Adrenal gland (tissue), 12 donors: Measurements from ENCODE around the gene SF3B4. TPM values are rescaled to one million over a fixed set of nuclear protein-coding genes. Genes with fewer than 3 reads are reported as not detected.

Experiments
- DNase-seq, 7 donors: peaks; one replicate each; pipeline ENCODE4 v3.0.0-alpha.2; 2019 to 2020
- H3K27ac ChIP-seq, 5 donors: fragments of 200-600 bp; sonication (generic) in 4 of 5; 1 replicate in 3 of 5; 2 replicates in 2 of 5; pipeline versions ENCODE4 v1.5.1 to v1.8.0; 2016 to 2020; ENCODE audit warnings: mild to moderate bottlenecking in 1 of 5
- H3K27me3 ChIP-seq: fragments of 200-600 bp; 2 replicates; pipeline ENCODE4 v1.8.0; 2021
- H3K36me3 ChIP-seq, 2 donors: fragments of 200-600 bp; replicated peaks in 1 of 2; 1 replicate in 1 of 2; 2 replicates in 1 of 2; pipeline versions ENCODE4 v1.5.1 to v1.8.0; 2018 to 2022
- H3K4me1 ChIP-seq, 2 donors: fragments of 200-600 bp; replicated peaks in 1 of 2; 1 replicate in 1 of 2; 2 replicates in 1 of 2; pipeline versions ENCODE4 v1.5.1 to v1.8.0; 2018 to 2021
- H3K4me3 ChIP-seq, 4 donors: fragments of 200-600 bp; sonication (generic) in 3 of 4; one replicate each; pipeline ENCODE4 v1.5.1; 2016 to 2018
- H3K9me3 ChIP-seq, 3 donors: fragments of 200-600 bp; sonication (generic) in 1 of 3; replicated peaks in 1 of 3; 1 replicate in 2 of 3; 2 replicates in 1 of 3; pipeline versions ENCODE4 v1.5.1 to v1.8.0; 2016 to 2021
- POLR2A ChIP-seq, 2 donors: fragments of 450-650 bp; IDR thresholded peaks; one replicate each; pipeline ENCODE4 v1.6.1; 2017; ENCODE audit warnings: antibody characterized with exemption in 2 of 2, mild to moderate bottlenecking in 2 of 2, moderate library complexity in 1 of 2
- WGBS, 4 donors: extraction: QIAGEN DNeasy Blood & Tissue Kit in 2 of 4; methylation state at CpG; one replicate each; pipeline versions ENCODE4 v1.1.5 to v1.1.7; 2013 to 2017; 5-methylcytosine and 5-hydroxymethylcytosine counted together
- intact Hi-C, 2 donors: fragments of 100-400 bp; cut with DNase I; formaldehyde crosslinking; loops; one replicate each; pipeline versions ENCODE4 v1.14.1 to v1.15.0; 2022 to 2023
- polyA plus RNA-seq, 3 donors: library from polyadenylated mRNA; stranded (reverse); fragments of 200-250 nt in 2 of 3; fragments of 350-450 nt in 1 of 3; fragmentation: Illumina TruSeq in 1 of 3; extraction: RNeasy Lipid Tissue Mini Kit (QIAGEN cat#74804) in 1 of 3; gene quantifications; one replicate each; pipeline ENCODE4 v1.2.3, GENCODE V29; 2013 to 2014
- total RNA-seq, 9 donors: library from RNA; depleted of rRNA in 4 of 9; stranded (reverse); fragments of >200 nt in 4 of 9; fragments of 120-200 nt in 1 of 9; fragmentation: NEBNext Ultra II Directional in 1 of 9; extraction: Animal tissue kit (Norgen Biotek cat#: 25700) in 1 of 9; gene quantifications; one replicate each; pipeline versions ENCODE4 v1.1.0 to v1.2.4, GENCODE V29; 2013 to 2023
- TF ChIP-seq, protein P1 (sequence below), 6 experiments: fragments of 450-650 bp in 4 of 6; fragments of 200-600 bp in 2 of 6; sonication (generic) in 1 of 6; IDR thresholded peaks; 1 replicate in 5 of 6; 2 replicates in 1 of 6; pipeline versions ENCODE4 v1.5.1 to v1.8.0; 2016 to 2021; ENCODE audit warnings: antibody characterized with exemption in 6 of 6, mild to moderate bottlenecking in 2 of 6, moderate library complexity in 1 of 6
- donor health status: healthy with polysubstance abuse.
- donor health status: Bipolar disorder and iron deficiency.
- donor health status: DM: yes; HTN: yes; CAD: no.
- donor health status: DM: no; HTN: no; CAD: no.
- donor health status: DM: no; HTN: no; CAD: no.
- donor health status: DM: yes; HTN: yes; CAD: no.

Gene SF3B4
- total and polyA plus RNA-seq, 12 donors = 10.2 to 83.6 (median 42.2) TPM

DNA sequence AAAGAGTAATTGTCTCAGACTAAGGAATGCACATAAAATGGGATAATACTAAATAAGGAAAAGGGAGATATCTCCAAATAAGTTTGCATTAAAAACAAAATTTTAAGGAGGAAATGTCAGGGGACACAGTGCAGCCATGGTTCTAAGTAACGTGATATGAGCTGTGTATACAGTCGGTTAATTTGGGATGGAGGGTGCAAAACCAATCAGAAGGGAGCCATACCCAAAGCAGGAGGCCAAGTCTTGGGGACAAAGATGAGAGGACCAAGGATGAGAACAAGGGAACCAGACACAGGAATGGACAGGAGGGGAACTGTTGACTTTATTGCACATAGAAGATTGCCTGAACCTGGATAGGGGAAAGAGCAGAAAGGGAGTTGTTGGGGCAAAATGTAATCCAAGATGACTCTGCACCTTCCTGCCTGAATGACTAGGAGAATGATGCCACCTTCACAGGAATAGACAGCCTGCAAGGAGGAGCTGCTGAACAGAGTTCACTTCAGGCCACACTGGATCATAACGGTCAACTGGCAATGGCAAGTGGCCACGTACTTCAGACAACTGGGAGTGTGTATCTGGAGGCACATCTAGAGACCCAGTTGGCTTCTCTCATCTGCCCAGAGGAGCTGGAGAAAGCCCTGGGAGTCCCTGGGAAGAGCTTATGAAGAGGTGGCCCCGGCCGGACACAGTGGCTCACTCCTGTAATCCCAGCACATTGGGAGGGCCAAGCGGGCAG, 50.2 kb downstream of the SF3B4 start:
- intact Hi-C loops = no loop called here
- 87 to 95% (median 91%) methylated on average over 4 to 7 of the region's 7 CpGs for WGBS, 4 donors
- H3K27ac ChIP-seq = no peak overlapping the region
- no peaks in the 10 kb centered on the region for H3K36me3 ChIP-seq
- TF ChIP-seq, protein P1, sequence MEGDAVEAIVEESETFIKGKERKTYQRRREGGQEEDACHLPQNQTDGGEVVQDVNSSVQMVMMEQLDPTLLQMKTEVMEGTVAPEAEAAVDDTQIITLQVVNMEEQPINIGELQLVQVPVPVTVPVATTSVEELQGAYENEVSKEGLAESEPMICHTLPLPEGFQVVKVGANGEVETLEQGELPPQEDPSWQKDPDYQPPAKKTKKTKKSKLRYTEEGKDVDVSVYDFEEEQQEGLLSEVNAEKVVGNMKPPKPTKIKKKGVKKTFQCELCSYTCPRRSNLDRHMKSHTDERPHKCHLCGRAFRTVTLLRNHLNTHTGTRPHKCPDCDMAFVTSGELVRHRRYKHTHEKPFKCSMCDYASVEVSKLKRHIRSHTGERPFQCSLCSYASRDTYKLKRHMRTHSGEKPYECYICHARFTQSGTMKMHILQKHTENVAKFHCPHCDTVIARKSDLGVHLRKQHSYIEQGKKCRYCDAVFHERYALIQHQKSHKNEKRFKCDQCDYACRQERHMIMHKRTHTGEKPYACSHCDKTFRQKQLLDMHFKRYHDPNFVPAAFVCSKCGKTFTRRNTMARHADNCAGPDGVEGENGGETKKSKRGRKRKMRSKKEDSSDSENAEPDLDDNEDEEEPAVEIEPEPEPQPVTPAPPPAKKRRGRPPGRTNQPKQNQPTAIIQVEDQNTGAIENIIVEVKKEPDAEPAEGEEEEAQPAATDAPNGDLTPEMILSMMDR (IDR thresholded peaks at IDR 0.05) = no peak
- no peak for TF ChIP-seq POLR2A (IDR thresholded peaks at IDR 0.05)
- no peaks in the 10 kb centered on the region for H3K9me3 ChIP-seq
- no peak overlapping the region for H3K4me3 ChIP-seq
- peak in 1 of 7 donors; percentile 38 for DNase-seq
- no peaks in the 10 kb centered on the region for H3K4me1 ChIP-seq
- no peaks in the 10 kb centered on the region for H3K27me3 ChIP-seq

Other genes starting within 250 kb of the SF3B4 start
- 10 to 100 TPM in 7 of 9 donors, 1 to 10 TPM in 2; 2.3 to 38.0 (median 20.2) TPM for gene FCGR1A, start 145.1 kb downstream of the SF3B4 start, total RNA-seq
- gene FCGR1A, start 145.1 kb downstream of the SF3B4 start, polyA plus RNA-seq = 10 to 100 TPM; 10.6 to 64.2 (median 63.5) TPM
- gene BOLA1, start 28.2 kb downstream of the SF3B4 start, total RNA-seq = 10 to 100 TPM; 12.3 to 63.8 (median 32.7) TPM
- 10 to 100 TPM; 12.2 to 50.2 (median 41.0) TPM for gene BOLA1, start 28.2 kb downstream of the SF3B4 start, polyA plus RNA-seq
- gene SV2A, start 10.0 kb downstream of the SF3B4 start, total RNA-seq = 10 to 100 TPM in 4 of 9 donors, 1 to 10 TPM in 5; 2.8 to 31.8 (median 8.1) TPM
- gene SV2A, start 10.0 kb downstream of the SF3B4 start, polyA plus RNA-seq = 10 to 100 TPM; 11.1 to 24.1 (median 12.8) TPM
- 10 to 100 TPM; 14.5 to 70.6 (median 40.2) TPM for gene MTMR11, start 9.1 kb upstream of the SF3B4 start, total RNA-seq
- 10 to 100 TPM; 52.6 to 70.0 (median 60.2) TPM for gene MTMR11, start 9.1 kb upstream of the SF3B4 start, polyA plus RNA-seq
- gene OTUD7B, start 82.9 kb upstream of the SF3B4 start, total RNA-seq = 10 to 100 TPM; 14.4 to 45.7 (median 24.4) TPM
- gene OTUD7B, start 82.9 kb upstream of the SF3B4 start, polyA plus RNA-seq = 10 to 100 TPM in 2 of 3 donors, 1 to 10 TPM in 1; 5.7 to 18.4 (median 10.2) TPM
- gene VPS45, start 140.0 kb upstream of the SF3B4 start, total RNA-seq = 10 to 100 TPM; 36.5 to 78.9 (median 54.2) TPM
- 10 to 100 TPM; 49.2 to 67.4 (median 59.2) TPM for gene VPS45, start 140.0 kb upstream of the SF3B4 start, polyA plus RNA-seq
- 100 to 1,000 TPM in 1 of 9 donors, 10 to 100 TPM in 8; 36.2 to 109 (median 77.9) TPM for gene PLEKHO1, start 222.1 kb upstream of the SF3B4 start, total RNA-seq
- 100 to 1,000 TPM in 2 of 3 donors, 10 to 100 TPM in 1; 47.3 to 298 (median 227) TPM for gene PLEKHO1, start 222.1 kb upstream of the SF3B4 start, polyA plus RNA-seq